ENCODE results near the gene OR52N5.

- no peak for TF ChIP-seq CTCF (IDR thresholded peaks at IDR 0.05)
- TF ChIP-seq POLR2A (IDR thresholded peaks at IDR 0.05): no peak
Observed at GRCh38 chr11:5736396-5736795, 46.8 kb downstream of the OR52N5 start, which contains the start of gene OR56B1.

Data from esophagus squamous epithelium (tissue), 4 donors.